ENCODE data around the gene UTS2B. TPM values are rescaled to one million over a fixed set of nuclear protein-coding genes. Genes with fewer than 3 reads are reported as not detected.

UTS2B gene
- total and polyA plus RNA-seq, 5 experiments from 2014 or later, result not detected

GRCh38 chr3:191235331-191236314, 94.7 kb downstream of the UTS2B start:
- POLR2A ChIA-PET, result no interaction called here
- H3K4me3 Mint-ChIP-seq, result no peak overlapping the region

GRCh38 chr3:191234216-191234615, 96.1 kb downstream of the UTS2B start:
- Mint-ChIP-seq H3K4me3 (no peak overlapping the region), H3K27me3 (no peaks in the 10 kb centered on the region), H3K4me1 (no peaks in the 10 kb centered on the region), H3K27ac (no peak overlapping the region), H3K9me3 (peaks cover 0 to 13% (median 0%) of the 10 kb centered on the region in 9 donors), H3K36me3 (no peaks in the 10 kb centered on the region)
- ATAC-seq (no peak), DNase-seq (no peak)
- POLR2A ChIA-PET, result no interaction called here

More at GRCh38 chr3:191235331-191236314, 94.7 kb downstream of the UTS2B start:
- H3K9me3 Mint-ChIP-seq, result peaks cover 0 to 11% (median 0%) of the 10 kb centered on the region in 9 donors
- no peaks in the 10 kb centered on the region for H3K36me3 Mint-ChIP-seq
- ATAC-seq, result no peak
- no peaks in the 10 kb centered on the region for H3K4me1 Mint-ChIP-seq
- no peaks in the 10 kb centered on the region for H3K27me3 Mint-ChIP-seq
- H3K27ac Mint-ChIP-seq, result no peak overlapping the region
- DNase-seq, result no peak

GRCh38 chr3:191227541-191227940, 102.8 kb downstream of the UTS2B start:
- ATAC-seq (no peak), DNase-seq (no peak)
- H3K4me1 Mint-ChIP-seq, result no peaks in the 10 kb centered on the region
- peaks cover 0 to 12% (median 2%) of the 10 kb centered on the region in 9 donors for H3K9me3 Mint-ChIP-seq
- no peak overlapping the region for H3K27ac Mint-ChIP-seq
- H3K4me3 Mint-ChIP-seq, result no peak overlapping the region
- POLR2A ChIA-PET, result no interaction called here
- H3K36me3 Mint-ChIP-seq, result no peaks in the 10 kb centered on the region
- H3K27me3 Mint-ChIP-seq, result peaks cover 0 to 1% (median 0%) of the 10 kb centered on the region in 5 donors

GRCh38 chr3:191221638-191222037, 108.7 kb downstream of the UTS2B start:
- no peak overlapping the region for H3K4me3 Mint-ChIP-seq
- H3K36me3 Mint-ChIP-seq, result no peaks in the 10 kb centered on the region
- no peak for ATAC-seq

GRCh38 chr3:191220908-191221307, 109.4 kb downstream of the UTS2B start:
- H3K9me3 Mint-ChIP-seq, result peaks cover 0 to 18% (median 3%) of the 10 kb centered on the region in 9 donors
- ATAC-seq (no peak), DNase-seq (no peak)
- H3K27ac Mint-ChIP-seq, result no peak overlapping the region
- H3K36me3 Mint-ChIP-seq, result no peaks in the 10 kb centered on the region
- no peaks in the 10 kb centered on the region for H3K4me1 Mint-ChIP-seq
- no peak overlapping the region for H3K4me3 Mint-ChIP-seq
- POLR2A ChIA-PET, result no interaction called here
- H3K27me3 Mint-ChIP-seq, result peaks cover 1 to 10% (median 3%) of the 10 kb centered on the region in 5 donors

More at GRCh38 chr3:191221638-191222037, 108.7 kb downstream of the UTS2B start:
- Mint-ChIP-seq H3K27me3 (peaks cover 1 to 10% (median 3%) of the 10 kb centered on the region in 5 donors), H3K9me3 (peaks cover 0 to 15% (median 3%) of the 10 kb centered on the region in 9 donors), H3K27ac (no peak overlapping the region), H3K4me1 (no peaks in the 10 kb centered on the region)
- POLR2A ChIA-PET, result no interaction called here
- no peak for DNase-seq

GRCh38 chr3:191217301-191217700, 113.0 kb downstream of the UTS2B start:
- H3K4me3 Mint-ChIP-seq, result no peak overlapping the region
- POLR2A ChIA-PET, result no interaction called here
- DNase-seq (no peak), ATAC-seq (no peak)
- no peaks in the 10 kb centered on the region for H3K36me3 Mint-ChIP-seq
- no peaks in the 10 kb centered on the region for H3K4me1 Mint-ChIP-seq
- peaks cover 0 to 20% (median 5%) of the 10 kb centered on the region in 9 donors for H3K9me3 Mint-ChIP-seq
- peaks cover 0 to 9% (median 1%) of the 10 kb centered on the region in 5 donors for H3K27me3 Mint-ChIP-seq
- no peak overlapping the region for H3K27ac Mint-ChIP-seq

Other genes starting within 250 kb of the UTS2B start
- gene OSTN, start 131.3 kb downstream of the UTS2B start, total RNA-seq, result not detected
- gene OSTN, start 131.3 kb downstream of the UTS2B start, polyA plus RNA-seq, result not detected
- 1 to 10 TPM; 3.2 to 4.4 TPM for gene CCDC50, start 1.1 kb downstream of the UTS2B start, total RNA-seq
- gene CCDC50, start 1.1 kb downstream of the UTS2B start, polyA plus RNA-seq, result under 1 TPM; 0.80 to 0.99 (median 0.99) TPM
- gene PYDC2, start 130.6 kb upstream of the UTS2B start, total RNA-seq, result not detected
- gene PYDC2, start 130.6 kb upstream of the UTS2B start, polyA plus RNA-seq, result not detected

Data from naive thymus-derived CD8-positive, alpha-beta T cell (primary cell).